WI38 (cell line): ENCODE measurements around the gene LHPP.

Experiments
- H3K4me3 ChIP-seq: 2 replicates; pipeline ENCODE4 v1.5.1; 2011; ENCODE audit warnings: low read depth, mild to moderate bottlenecking, control low read depth, low read length
- TF ChIP-seq, protein P1 (sequence below): IDR thresholded peaks from 2 replicates; pipeline ENCODE4 v1.5.1; 2012; ENCODE audit warnings: low read depth, mild to moderate bottlenecking, control low read depth, low read length

Gene LHPP

DNA sequence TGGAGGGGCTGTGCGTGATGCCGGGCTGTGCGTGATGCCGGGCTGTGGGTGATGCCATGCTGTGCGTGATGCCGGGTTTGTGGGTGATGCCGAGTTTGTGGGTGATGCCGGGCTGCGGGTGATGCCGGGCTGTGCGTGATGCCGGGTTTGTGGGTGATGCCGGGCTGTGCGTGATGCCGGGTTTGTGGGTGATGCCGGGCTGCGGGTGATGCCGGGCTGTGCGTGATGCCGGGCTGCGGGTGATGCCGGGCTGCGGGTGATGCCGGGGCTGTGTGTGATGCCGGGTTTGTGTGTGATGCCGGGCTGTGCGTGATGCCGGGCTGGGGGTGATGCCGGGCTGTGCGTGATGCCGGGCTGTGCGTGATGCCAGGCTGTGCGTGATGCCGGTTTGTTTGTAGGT is 153.6 kb downstream of the LHPP start:
- TF ChIP-seq, protein P1, sequence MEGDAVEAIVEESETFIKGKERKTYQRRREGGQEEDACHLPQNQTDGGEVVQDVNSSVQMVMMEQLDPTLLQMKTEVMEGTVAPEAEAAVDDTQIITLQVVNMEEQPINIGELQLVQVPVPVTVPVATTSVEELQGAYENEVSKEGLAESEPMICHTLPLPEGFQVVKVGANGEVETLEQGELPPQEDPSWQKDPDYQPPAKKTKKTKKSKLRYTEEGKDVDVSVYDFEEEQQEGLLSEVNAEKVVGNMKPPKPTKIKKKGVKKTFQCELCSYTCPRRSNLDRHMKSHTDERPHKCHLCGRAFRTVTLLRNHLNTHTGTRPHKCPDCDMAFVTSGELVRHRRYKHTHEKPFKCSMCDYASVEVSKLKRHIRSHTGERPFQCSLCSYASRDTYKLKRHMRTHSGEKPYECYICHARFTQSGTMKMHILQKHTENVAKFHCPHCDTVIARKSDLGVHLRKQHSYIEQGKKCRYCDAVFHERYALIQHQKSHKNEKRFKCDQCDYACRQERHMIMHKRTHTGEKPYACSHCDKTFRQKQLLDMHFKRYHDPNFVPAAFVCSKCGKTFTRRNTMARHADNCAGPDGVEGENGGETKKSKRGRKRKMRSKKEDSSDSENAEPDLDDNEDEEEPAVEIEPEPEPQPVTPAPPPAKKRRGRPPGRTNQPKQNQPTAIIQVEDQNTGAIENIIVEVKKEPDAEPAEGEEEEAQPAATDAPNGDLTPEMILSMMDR, result no peak

DNA sequence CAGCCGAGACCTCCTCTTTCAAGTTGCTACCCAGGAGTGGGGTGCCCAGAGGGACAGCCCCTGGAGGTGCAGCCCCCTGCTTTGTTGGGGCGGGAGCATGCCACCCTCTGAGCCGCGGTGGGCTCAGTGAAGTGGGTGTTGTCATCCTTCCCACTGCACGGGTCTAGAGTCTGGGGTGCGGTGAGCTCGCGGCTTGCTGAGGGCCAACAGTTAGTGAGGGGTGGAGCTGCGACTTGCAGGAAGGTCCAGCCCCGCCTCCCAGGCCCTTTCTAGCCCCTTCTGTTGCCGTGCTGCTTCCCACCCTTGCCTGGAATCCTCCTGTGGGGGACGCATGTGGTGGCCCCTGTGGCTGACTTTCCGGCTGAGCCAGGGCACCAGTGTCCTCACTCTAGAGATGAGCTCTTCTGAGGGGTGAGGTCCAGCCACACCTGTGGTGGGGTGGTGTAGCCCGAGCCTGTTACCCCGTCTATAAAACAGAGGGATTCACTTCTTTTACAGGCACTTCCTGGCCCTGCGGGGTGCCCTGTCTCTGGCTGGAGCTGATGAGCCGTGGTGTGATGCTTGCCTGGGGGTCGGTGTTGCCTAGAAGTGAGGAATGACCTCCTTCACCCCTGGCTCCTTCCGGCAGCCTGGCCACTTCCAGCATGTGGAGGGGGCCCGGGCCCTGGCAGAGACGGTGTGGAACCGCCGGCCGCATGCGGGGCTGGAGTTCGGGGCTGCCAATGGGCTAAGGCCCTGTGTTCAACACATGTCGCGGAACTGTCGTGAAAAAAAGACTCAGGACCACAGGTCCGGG is 154.6 kb downstream of the LHPP start:
- H3K4me3 ChIP-seq, result no peak overlapping the region
- TF ChIP-seq, protein P1, result no peak

More for the DNA sequence above, 153.6 kb downstream of the LHPP start:
- H3K4me3 ChIP-seq, result no peak overlapping the region

- TF ChIP-seq, protein P1, result no peak
- H3K4me3 ChIP-seq, result no peak overlapping the region
Measured at GRCh38 chr10:124616836-124617130, 155.2 kb downstream of the LHPP start.

DNA sequence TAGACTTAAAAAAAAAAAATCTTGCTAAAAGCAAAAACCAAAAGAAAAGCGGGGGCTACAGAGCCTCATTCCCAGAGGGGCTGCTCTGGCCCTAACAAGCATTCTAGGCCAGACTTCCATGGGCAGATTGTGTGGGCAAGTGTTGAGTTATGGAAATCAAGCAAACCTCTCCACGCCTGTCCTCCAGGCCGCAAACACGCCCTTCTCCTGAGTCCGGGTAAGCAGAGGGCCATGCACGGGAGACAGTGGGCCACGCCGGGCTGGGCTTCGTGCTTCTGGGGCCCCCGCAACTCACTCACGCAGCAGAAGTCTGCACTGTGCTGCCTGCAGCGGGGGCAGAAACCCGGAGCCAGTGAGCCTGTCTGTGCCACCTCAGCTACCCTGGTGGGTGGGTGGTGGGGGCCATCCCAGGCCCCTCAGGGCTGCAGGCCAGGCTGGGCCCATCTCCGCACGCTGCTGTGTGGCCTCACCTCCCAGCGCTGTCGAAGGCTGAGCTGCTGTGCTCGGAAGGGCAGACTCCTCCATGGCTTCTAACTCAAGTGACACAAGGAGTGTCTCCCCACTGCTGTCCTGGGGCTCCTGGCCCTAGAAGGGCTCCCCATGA is 156.9 kb downstream of the LHPP start:
- TF ChIP-seq, protein P1, result no peak
- H3K4me3 ChIP-seq, result no peak overlapping the region

DNA sequence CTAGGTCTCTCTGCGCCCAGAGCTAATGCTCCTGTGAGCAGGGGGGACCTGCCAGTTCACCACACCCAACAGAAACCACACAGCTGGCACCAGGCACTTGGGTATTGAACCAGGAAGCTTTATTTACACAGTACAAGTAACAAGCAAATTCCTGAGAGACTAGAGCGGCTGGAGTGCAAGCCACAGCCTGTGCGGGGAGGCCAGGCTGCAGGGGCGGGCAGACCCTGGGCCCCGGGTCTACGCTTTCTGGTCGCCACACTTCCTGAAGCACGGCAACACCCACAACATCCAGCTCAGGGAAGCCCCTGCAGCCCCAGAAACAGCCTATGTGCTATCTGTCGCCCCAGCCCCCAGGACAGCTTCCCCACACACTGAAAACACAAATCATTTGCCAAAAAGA is 157.6 kb downstream of the LHPP start:
- TF ChIP-seq, protein P1, result no peak
- H3K4me3 ChIP-seq, result no peak overlapping the region

DNA sequence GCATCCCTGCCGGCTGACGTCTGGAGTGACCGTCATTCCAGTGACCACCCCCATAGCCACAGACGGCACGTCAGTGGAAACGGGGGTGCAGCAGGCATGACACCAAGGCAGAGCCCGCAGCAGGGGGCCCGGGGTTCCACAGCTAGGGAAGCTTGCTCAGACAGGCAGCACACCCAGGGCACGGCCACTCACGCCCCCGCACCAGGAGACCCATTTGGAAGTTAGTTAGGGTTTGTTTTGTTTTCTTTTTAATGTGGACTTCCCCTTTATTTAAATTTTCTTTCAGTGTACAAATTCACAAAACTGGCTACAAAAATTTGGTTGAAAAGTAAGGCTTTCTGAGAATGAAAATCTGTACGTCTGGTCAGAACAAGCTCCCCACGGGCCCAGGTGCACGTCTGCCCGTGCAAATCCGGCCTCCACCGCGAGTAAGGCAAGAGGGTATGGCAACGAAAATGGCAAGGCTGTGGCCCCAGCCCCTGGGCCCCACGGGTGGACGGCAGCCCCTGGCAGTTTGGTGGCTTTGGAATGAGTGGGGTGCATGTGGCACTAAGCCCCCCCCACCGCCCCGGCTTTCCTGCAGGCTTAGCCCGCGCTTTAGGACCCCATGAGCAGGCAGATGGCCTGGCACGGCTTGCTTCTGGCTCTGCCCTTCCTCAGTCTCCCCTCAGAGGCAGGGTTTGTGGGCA is 158.3 kb downstream of the LHPP start:
- TF ChIP-seq, protein P1, result no peak
- H3K4me3 ChIP-seq, result no peak overlapping the region

DNA sequence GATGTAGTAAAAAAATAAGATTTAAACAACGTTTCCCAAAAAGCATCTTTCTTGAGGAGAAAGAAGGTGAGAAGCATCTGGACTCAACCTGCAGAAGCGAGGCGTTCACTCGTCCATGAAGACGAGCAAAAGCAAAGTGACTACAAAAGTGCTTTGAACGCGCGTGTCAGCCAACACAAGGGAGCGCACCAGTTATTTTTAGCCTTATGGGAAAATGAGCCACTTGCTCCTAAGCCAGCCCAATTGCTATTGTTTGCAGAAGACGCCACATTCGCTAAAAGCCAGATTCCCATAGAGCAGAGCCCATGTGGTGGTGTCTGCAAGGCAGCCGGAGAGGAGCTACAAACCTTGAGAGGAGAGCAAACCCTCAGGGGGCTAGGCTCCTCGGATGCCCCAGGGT is 160.0 kb downstream of the LHPP start:
- TF ChIP-seq, protein P1, result no peak
- no peak overlapping the region for H3K4me3 ChIP-seq
